OCI-LY3 (cell line): ENCODE results near the gene PFKL.

Experiments
- CTCF ChIP-seq: fragments of 200-600, 300-600 bp; sonication (generic); IDR thresholded peaks from 2 replicates; pipeline ENCODE4 v1.5.1; 2014; ENCODE audit warnings: antibody characterized with exemption, low read length, low read depth
- EZH2phosphoT487 ChIP-seq: fragments of 200-600 bp; shearing (Covaris generic); IDR thresholded peaks from 2 replicates; pipeline ENCODE4 v1.6.1; 2018; ENCODE audit warnings: antibody characterized with exemption, mixed run types, low read depth

DNA sequence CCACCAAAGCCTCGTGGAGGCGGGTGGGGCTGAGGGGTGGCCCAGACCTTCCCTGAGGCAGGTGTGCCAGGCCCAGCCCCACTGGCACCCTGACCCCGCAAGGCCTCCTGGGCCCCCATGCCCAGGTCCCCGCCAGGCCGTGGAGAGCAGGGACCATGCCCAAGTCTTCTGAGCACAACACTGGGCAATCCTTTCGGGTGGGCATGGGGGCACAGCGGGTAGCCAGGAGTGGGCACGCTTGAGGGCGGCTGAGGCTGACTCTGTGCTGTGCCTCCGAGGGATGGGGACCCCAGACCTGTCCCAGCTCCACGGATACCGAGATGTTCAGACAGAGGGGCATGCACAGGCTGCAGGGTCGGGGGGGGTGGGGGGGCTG, 26.4 kb downstream of the PFKL start:
- TF ChIP-seq CTCF (no peak), EZH2phosphoT487 (no peak)
